ENCODE data around the gene RPS14. TPM values are rescaled to one million over a fixed set of nuclear protein-coding genes. Genes with fewer than 3 reads are reported as not detected.

Gene RPS14
- total RNA-seq, 2 donors from 2014 or later, result 1,311 to 1,492 TPM

DNA sequence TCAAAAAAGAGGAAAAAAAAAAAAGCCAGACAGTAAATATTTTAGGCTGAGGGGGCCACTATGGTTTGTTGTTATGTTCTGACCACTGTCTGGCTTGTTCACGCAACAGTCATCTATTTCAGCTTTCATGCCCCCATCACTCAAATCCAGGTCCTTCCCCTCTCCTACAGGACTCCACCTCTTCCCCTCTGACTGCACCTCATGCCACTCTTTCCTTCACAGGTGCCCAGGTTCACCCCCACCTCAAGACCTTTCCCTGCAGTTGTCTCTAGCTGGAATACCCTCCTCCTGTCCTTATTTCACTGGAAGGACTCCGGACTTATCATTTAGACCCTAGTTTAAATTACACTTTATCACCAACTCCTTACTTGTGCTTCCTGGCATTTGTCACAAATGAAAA is 3.5 kb downstream of the RPS14 start:
- DNase-seq (ENCODE audit: low spot score) (no peak), ATAC-seq (ENCODE audit: insufficient number of reproducible peaks, low FRiP score, low read depth) (no peak)
- Histone ChIP-seq H3K36me3 (peaks cover 45% of the 10 kb centered on the region), H3K9me3 (no peaks in the 10 kb centered on the region), H3K27me3 (replicated peaks; ENCODE audit: insufficient read depth) (no peaks in the 10 kb centered on the region), H3K4me1 (ENCODE audit: control insufficient read depth in 1 of 2, low read depth in 2 of 2) (peaks cover 10 to 19% of the 10 kb centered on the region in 2 donors), H3K27ac (no peak overlapping the region), H3K4me3 (no peak overlapping the region)
- TF ChIP-seq, protein P1, sequence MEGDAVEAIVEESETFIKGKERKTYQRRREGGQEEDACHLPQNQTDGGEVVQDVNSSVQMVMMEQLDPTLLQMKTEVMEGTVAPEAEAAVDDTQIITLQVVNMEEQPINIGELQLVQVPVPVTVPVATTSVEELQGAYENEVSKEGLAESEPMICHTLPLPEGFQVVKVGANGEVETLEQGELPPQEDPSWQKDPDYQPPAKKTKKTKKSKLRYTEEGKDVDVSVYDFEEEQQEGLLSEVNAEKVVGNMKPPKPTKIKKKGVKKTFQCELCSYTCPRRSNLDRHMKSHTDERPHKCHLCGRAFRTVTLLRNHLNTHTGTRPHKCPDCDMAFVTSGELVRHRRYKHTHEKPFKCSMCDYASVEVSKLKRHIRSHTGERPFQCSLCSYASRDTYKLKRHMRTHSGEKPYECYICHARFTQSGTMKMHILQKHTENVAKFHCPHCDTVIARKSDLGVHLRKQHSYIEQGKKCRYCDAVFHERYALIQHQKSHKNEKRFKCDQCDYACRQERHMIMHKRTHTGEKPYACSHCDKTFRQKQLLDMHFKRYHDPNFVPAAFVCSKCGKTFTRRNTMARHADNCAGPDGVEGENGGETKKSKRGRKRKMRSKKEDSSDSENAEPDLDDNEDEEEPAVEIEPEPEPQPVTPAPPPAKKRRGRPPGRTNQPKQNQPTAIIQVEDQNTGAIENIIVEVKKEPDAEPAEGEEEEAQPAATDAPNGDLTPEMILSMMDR (IDR thresholded peaks at IDR 0.05), result no peak

DNA sequence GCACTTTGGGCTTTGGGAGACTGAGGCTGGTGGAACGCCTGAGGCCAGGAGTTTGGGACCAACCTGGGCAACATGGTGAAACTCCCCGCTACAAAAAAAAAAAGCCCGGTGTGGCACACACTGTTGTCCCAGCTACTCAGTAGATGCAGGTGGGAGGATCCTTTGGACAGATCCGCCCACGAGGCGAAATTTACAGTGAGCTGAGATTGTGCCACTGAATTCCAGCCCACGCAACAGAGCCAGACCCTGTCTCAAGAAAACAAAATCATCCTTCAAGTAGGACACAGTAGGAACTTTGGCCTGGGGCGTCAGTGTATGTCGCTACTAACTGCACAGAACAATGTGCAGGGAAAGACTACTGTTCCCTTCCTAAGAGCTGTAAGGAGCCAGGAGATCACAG is 4.8 kb downstream of the RPS14 start:
- H3K36me3 ChIP-seq, result peaks cover 45% of the 10 kb centered on the region
- DNase-seq (ENCODE audit: low spot score) (no peak), ATAC-seq (ENCODE audit: insufficient number of reproducible peaks, low FRiP score, low read depth) (no peak)
- H3K9me3 ChIP-seq, result no peaks in the 10 kb centered on the region
- H3K27ac ChIP-seq, result no peak overlapping the region
- H3K4me3 ChIP-seq, result no peak overlapping the region
- no peaks in the 10 kb centered on the region for H3K27me3 ChIP-seq (replicated peaks; ENCODE audit: insufficient read depth)
- TF ChIP-seq, protein P1 (IDR thresholded peaks at IDR 0.05), result no peak
- H3K4me1 ChIP-seq (ENCODE audit: control insufficient read depth in 1 of 2, low read depth in 2 of 2), result peaks cover 10 to 19% of the 10 kb centered on the region in 2 donors

DNA sequence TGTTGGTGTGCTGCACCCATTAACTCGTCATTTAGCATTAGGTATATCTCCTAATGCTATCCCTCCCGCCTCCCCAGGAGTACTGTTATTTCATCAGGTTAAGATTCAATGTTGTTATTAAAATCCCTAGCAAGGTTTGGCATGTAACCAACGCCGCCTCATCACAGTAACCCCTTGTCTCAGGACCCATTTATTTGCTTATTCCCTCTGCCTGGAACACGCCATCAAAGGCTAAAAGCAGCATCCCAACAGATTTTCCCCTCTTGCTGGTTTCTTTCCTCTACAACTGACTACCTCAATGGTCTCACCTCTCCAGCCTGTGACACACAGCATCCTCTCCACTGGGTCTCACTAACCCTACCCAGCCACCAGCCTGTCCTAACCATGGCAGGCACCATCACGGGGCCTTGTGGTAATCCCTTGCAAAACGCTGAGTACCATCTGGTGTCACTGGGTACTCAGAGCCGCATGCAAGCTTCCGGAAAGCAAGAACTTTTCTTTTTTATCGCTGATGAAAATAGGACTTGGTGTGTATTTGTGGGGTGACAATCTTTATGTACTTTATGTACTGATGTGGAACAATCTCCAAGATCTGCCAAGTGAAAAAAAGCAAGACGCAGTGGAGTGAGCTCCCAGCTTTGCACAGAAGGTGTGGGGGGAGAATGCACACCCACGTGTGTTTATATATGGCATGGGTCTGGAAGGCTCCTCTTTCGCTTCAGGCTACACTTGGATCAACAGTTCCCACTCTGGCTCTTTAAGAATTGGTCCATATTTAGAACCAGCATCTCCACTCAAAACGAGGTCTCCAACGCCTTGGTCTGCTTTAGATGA is 6.1 kb downstream of the RPS14 start:
- H3K27ac ChIP-seq, result no peak overlapping the region
- peaks cover 8 to 15% of the 10 kb centered on the region in 2 donors for H3K4me1 ChIP-seq (ENCODE audit: control insufficient read depth in 1 of 2, low read depth in 2 of 2)
- TF ChIP-seq, protein P1 (IDR thresholded peaks at IDR 0.05), result no peak
- H3K9me3 ChIP-seq, result no peaks in the 10 kb centered on the region
- DNase-seq (ENCODE audit: low spot score), result no peak
- H3K4me3 ChIP-seq, result no peak overlapping the region
- no peaks in the 10 kb centered on the region for H3K27me3 ChIP-seq (replicated peaks; ENCODE audit: insufficient read depth)
- ATAC-seq (ENCODE audit: insufficient number of reproducible peaks, low FRiP score, low read depth), result no peak
- H3K36me3 ChIP-seq, result peaks cover 45% of the 10 kb centered on the region

DNA sequence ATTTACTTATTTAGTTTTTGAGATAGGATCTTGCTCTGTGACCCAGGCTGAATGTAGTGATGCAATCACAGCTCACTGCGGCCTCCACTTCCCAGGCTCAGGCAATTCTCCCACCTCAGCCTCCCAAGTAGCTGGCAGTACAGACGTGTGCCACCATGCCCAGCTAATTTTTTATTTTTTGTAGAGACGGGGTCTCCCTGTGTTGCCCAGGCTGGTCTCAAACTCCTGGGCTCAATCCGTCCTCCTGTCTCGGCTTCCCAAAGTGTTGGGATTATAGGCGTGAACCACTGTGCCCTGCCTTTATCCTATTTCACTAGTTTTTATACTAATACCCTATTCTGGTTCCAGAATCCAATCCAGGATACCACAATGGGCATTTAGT is 6.8 kb downstream of the RPS14 start:
- TF ChIP-seq, protein P1 (IDR thresholded peaks at IDR 0.05), result no peak
- H3K27ac ChIP-seq, result no peak overlapping the region
- peaks cover 45% of the 10 kb centered on the region for H3K36me3 ChIP-seq
- no peaks in the 10 kb centered on the region for H3K9me3 ChIP-seq
- H3K4me1 ChIP-seq (ENCODE audit: control insufficient read depth in 1 of 2, low read depth in 2 of 2), result peaks cover 0 to 8% of the 10 kb centered on the region in 2 donors
- DNase-seq (ENCODE audit: low spot score) (no peak), ATAC-seq (ENCODE audit: insufficient number of reproducible peaks, low FRiP score, low read depth) (no peak)
- H3K4me3 ChIP-seq, result no peak overlapping the region
- no peaks in the 10 kb centered on the region for H3K27me3 ChIP-seq (replicated peaks; ENCODE audit: insufficient read depth)

DNA sequence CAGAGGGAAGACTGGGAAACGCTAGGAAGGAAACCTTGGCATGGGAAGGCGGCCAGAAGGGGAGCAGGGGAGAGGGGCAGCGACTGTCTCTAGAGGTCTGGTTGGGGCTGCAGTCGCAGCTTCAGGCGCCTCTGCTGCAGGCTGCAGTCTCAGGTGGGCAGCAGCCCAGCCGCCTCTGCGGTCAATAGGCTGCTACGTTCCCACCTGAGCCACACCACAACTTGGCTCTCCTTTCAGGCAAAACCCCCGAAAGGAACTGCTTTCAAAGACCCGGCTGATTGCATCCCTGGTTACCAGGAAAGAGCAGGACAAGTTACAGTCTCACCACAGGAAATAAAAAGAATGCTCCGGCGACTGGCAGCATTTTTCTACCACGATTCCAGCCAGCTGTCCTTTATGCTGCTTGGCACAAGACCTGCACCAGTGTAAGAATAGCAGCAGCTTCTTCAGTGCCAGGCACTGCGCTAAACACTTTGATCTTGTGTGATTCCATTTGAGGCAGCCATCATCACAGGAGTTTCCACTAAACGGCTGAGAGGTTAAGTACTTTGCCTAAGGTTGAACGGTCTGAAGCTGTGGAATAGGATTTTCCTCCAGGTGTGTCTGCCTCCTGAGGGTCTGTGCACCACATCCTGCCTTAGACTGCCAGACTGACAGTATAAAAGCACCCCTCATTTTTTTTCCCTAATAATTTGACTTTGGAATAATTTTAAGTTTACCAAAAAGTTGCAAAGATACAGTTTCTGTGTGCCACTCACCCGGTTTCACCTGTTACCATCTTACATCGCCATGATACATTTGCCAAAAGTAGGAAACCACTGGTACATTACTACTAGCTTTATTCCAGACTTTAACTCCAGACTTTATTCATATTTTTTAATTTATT is 7.5 kb downstream of the RPS14 start:
- TF ChIP-seq, protein P1 (IDR thresholded peaks at IDR 0.05), result no peak

More for the DNA sequence above, 7.5 kb downstream of the RPS14 start:
- DNase-seq (ENCODE audit: low spot score) (no peak), ATAC-seq (ENCODE audit: insufficient number of reproducible peaks, low FRiP score, low read depth) (no peak)
- Histone ChIP-seq H3K9me3 (no peaks in the 10 kb centered on the region), H3K36me3 (peaks cover 40% of the 10 kb centered on the region), H3K27ac (peak overlapping the region in 1 of 2 donors; percentile 12), H3K4me1 (ENCODE audit: control insufficient read depth in 1 of 2, low read depth in 2 of 2) (peaks cover 0 to 1% of the 10 kb centered on the region in 2 donors), H3K27me3 (replicated peaks; ENCODE audit: insufficient read depth) (no peaks in the 10 kb centered on the region), H3K4me3 (no peak overlapping the region)

Data from thoracic aorta (tissue), 2 donors.